H4 (cell line): ENCODE results near the gene TUBGCP6. TPM values are rescaled to one million over a fixed set of nuclear protein-coding genes. Genes with fewer than 3 reads are reported as not detected.

Experiments used
- DNase-seq: peaks from one replicate; pipeline ENCODE4 v3.0.0-alpha.2; 2015; ENCODE audit warnings: low spot score
- total RNA-seq: library from RNA; depleted of rRNA; stranded (reverse); fragments of >200 nt; shearing (Covaris generic); gene quantifications from 2 replicates; pipeline ENCODE4 v1.2.3, GENCODE V29; 2014

Gene TUBGCP6
- total RNA-seq, 1 experiment from 2014 or later, result 4.9 TPM

DNA sequence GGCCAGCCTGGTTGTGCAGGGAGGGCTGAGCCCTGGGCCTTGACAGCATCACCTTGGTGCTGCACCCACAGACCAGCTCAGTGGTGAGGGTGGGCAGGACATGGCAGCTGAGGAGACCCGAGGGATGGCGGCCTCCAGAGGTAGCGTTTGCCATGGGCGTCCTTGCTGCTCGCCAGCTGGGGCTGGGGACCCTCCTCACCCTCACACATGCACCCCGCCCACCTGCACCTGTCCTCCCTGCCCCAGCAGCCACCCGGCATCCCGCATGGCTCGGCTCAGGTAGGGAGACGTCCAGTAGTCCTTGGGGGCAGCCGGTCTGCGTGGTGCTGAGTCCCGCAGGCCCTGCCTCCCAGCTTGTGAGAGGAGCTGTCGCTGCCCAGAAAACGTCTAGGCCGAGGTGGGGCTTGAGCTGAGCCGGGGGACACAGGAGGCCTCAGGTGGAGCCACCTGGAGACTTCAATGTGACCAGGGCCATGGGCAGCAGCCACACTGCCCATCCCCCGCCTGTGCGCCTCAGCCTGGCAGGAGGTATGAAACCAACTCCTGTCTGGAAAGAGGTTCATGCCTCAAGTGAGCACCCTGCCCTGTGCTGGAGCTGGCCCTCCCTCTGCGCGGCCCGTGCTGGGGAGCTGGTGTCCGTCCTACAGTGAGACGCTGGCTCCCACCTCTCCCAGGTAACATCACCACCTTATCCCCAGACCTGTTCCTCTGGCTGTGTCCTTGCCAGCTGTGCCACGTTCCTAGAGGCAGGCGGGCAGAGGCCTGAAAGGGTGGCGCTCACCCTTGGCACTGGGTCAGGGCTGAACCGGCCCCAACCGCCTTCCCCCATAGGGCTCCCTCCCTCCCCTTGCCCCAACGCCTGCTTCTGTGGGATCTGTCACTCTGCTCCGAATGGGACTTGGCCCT, 62.4 kb downstream of the TUBGCP6 start:
- DNase-seq, result no peak

DNA sequence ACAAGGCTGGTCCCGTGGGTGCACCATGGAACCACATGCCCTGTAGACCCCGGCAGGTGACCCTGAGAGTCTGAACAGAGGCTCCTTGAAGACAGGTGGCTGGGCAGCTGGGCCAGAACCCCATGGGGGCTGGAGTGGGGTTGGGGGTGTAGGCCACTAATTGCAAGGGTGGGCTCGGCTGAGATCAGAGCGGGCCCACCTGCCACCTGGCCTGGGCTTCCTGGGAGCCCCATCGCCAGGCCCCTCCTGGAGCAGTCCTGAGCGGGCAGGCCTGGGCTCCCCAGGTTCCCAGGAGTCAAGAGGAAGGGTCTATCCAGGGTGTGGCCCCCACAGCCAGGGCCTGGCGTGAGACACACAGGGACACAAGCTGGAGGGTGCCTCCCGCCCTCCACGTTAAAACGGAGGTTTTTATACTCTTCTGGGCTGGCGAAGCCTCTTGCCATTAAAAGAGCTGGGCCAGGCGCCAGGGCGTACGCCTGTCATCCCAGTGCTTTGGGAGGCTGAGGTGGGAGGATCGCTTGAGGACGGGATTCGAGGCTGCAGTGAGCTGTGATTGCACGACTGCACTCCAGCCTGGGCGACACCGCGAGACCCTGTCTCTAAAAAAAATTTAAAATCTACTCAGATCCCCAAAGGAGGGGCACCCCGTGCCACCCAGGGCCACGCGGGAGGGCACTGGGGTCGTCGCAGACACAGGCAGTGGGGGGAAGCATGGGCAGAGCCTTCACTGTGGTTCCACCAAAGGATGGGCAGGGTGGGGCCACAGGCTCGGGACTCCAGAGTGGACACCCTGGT, 63.9 kb downstream of the TUBGCP6 start:
- no peak for DNase-seq

- no peak for DNase-seq
These were observed 64.7 kb downstream of the TUBGCP6 start for GRCh38 chr22:50179937-50180726.

GRCh38 chr22:50178871-50179869, 65.7 kb downstream of the TUBGCP6 start:
- no peak for DNase-seq

GRCh38 chr22:50178471-50178864, 66.4 kb downstream of the TUBGCP6 start:
- no peak for DNase-seq

DNA sequence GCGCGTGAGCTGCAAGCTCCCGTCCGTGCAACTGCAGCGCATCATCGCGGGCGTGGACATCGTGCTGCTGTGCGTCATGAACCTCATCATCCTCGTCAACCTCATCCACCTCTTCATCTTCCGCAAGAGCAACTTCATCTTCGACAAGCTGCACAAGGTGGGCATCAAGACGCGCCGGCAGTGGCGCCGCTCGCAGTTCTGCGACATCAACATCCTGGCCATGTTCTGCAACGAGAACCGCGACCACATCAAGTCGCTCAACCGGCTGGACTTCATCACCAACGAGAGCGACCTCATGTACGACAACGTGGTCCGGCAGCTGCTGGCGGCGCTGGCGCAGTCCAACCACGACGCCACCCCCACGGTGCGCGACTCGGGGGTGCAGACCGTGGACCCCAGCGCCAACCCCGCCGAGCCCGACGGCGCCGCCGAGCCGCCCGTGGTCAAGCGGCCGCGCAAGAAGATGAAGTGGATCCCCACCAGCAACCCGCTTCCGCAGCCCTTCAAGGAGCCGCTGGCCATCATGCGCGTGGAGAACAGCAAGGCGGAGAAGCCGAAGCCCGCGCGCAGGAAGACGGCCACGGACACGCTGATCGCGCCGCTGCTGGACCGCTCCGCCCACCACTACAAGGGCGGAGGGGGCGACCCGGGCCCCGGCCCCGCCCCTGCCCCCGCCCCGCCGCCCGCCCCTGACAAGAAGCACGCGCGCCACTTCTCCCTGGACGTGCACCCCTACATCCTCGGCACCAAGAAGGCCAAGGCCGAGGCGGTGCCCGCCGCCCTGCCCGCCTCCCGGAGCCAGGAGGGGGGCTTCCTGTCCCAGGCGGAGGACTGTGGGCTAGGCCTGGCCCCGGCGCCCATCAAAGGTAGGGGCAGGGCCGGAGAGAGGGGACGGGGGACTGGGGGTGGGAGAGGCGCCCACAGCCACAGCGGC, 67.0 kb downstream of the TUBGCP6 start:
- DNase-seq, result no peak

- DNase-seq, result no peak
These were observed 67.8 kb downstream of the TUBGCP6 start for GRCh38 chr22:50176850-50177536.

DNA sequence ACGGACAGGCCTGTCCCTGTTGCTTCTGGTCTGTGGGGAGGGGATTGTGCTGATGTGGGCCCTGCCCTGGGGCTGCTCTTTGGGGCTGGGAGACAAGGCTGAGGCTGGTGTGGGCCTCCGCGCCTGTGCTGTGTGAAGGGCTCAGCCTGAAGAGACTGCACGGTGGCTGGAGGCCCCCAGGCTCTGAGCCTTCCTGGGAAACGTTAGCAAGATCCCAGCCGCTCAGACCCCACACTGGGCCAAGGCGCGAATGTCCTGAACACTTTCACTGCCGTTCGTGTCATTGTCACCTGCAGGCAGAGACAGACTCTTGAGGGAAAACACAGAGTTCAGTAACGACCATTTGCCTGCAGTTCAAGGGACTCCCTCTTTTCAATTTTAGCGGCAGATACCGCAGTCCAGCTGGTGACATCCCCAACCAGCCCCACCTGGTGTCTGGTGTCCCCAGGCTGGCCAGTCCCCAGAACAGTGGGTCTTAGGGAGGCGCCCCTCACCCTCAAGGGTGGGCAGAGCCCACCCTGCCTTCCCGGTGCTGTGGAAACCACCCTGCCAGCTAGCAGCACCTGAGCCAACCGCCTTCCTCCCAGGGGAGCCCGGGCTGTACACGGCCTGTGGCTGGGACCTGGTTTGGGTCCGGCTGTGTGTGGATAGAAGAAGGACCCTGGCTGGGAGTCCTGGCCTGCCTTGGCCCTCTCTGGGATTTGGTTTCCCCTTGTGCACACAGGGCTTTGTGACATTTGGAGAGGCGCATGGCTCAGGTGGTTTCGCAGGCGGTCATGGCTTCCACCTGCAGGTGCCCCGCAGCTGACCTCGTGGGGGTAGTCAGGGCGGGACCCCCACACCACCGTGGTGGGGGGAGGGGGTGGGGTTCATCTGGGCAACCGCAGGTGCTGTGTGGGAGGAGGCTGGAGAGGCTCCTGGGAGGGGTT, 68.6 kb downstream of the TUBGCP6 start:
- no peak for DNase-seq

- DNase-seq, result no peak
These were observed 69.7 kb downstream of the TUBGCP6 start for GRCh38 chr22:50175191-50175461.

GRCh38 chr22:50174382-50175190, 70.2 kb downstream of the TUBGCP6 start:
- DNase-seq, result no peak

DNA sequence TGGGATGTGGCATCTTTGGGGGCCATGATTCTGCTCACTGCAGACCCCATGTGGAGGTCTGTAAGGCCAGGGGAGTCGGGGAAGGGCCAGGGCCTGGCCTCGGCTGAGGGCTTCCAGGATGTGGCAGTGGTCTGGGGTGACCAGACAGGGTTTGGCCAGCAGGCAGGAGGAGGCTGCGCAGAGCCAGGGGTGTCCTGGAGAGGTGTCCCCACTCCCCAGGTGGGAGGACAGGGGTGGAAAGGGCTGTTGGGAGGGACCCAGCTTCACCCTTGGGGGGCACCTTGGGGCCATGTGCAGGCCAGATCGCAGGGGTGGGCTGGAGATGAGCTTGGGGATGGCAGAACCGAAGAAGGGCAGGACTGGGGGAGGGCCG, 70.9 kb downstream of the TUBGCP6 start:
- DNase-seq, result no peak

- DNase-seq, result no peak
These were observed 71.4 kb downstream of the TUBGCP6 start for GRCh38 chr22:50173311-50173982.

GRCh38 chr22:50171965-50172421, 72.8 kb downstream of the TUBGCP6 start:
- no peak for DNase-seq

DNA sequence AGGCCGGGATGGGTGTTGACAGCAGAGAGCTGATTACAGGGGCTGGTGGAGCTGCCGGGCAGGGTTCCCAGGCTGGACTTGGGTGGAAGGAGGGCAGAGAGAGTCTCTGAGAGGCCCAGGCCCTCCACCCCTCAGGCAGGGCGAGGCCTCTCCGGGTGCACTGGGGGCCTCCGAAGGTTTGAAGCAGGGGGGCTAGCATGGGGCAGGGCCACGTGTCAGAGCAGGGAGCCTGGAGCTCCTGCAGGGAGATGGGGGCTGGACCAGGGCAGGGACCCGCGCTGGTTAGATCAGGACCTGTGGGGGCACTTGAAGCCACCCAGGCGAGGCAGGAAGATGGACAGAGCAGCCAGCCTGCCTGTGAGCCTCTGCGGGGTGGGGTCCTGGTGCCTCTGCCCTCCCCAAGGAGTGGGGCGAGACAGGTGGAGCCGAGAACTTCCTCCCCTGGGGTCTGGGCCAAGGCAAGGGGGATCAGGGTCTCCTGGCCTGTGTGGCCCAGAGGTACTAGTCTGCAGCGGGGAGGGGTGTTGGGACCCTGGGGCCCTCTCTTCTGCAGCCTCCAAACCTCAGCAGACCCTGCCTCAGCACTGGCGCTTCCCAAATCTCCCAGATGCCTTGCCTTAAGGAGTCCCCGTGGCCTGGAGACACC, 73.4 kb downstream of the TUBGCP6 start:
- no peak for DNase-seq

- DNase-seq, result no peak
These were observed 74.1 kb downstream of the TUBGCP6 start, which contains the start of gene PANX2 for GRCh38 chr22:50170453-50171318. TSS of gene PANX2 (plus strand) at chr22:50170731. CDS start at chr22:50170731, 0 bp downstream.
